Endothelial cell of umbilical vein (primary cell): ENCODE results near the gene TSC22D1. TPM values are rescaled to one million over a fixed set of nuclear protein-coding genes. Genes with fewer than 3 reads are reported as not detected.

Experiments used
- BruUV-seq: library from RNA; stranded (reverse); fragments of 400-500 nt; replicated peaks from 2 replicates; lab custom pipeline; 2021; lab: Mats Ljungman, UMichigan
- CTCF ChIA-PET: fragments of 300-600, 350-600 bp; sonication (Branson Sonifier 250); formaldehyde crosslinking; loops from one replicate; lab custom pipeline; 2021; ENCODE audit warnings: antibody characterized with exemption, inconsistent platforms; lab: Charles Lee
- POLR2A ChIA-PET: fragments of 300-600, 350-600 bp; sonication (Branson Sonifier 250); formaldehyde crosslinking; loops from one replicate; lab custom pipeline; 2021; ENCODE audit warnings: antibody characterized with exemption, inconsistent platforms; lab: Charles Lee
- DNase-seq: peaks from one replicate; pipeline ENCODE4 v3.0.0-alpha.2; 2011; ENCODE audit warnings: low read depth, low spot score
- FAIRE-seq: peaks from 2 replicates; lab custom pipeline; 2011; peaks lifted over from hg19 to GRCh38; lab: Jason Lieb, UNC
- H2AFZ ChIP-seq: 2 replicates; pipeline ENCODE4 v1.6.0; 2012; ENCODE audit warnings: low read depth, low read length, control low read depth, inconsistent platforms
- H3K27ac ChIP-seq: 2 replicates; pipeline ENCODE4 v1.5.1; 2011; ENCODE audit warnings: low read depth, mild to moderate bottlenecking, control low read depth, low read length, moderate library complexity; ENCODE audit not compliant: insufficient read depth
- H3K27me3 ChIP-seq, 2 experiments: 2 replicates each; pipeline versions ENCODE4 v1.6.0 to v1.6.1; 2011; ENCODE audit warnings: low read length in 2 of 2, mixed read lengths in 1 of 2; ENCODE audit not compliant: control insufficient read depth in 2 of 2, insufficient read depth in 2 of 2
- H3K36me3 ChIP-seq, 2 experiments: 2 replicates in 1 of 2; 3 replicates in 1 of 2; pipeline ENCODE4 v1.5.1; 2011; ENCODE audit warnings: low read length in 2 of 2, mild to moderate bottlenecking in 1 of 2, moderate library complexity in 1 of 2; ENCODE audit not compliant: control insufficient read depth in 2 of 2, insufficient read depth in 2 of 2; ENCODE audit errors: extremely low read depth in 1 of 2
- H3K4me1 ChIP-seq: 3 replicates; pipeline ENCODE4 v1.5.1; 2011; ENCODE audit warnings: mild to moderate bottlenecking, low read length; ENCODE audit not compliant: control insufficient read depth, insufficient read depth; ENCODE audit errors: extremely low read depth
- H3K4me2 ChIP-seq: 2 replicates; pipeline ENCODE4 v1.6.1; 2011; ENCODE audit warnings: low read length, control low read depth, mixed read lengths; ENCODE audit not compliant: insufficient read depth
- H3K4me3 ChIP-seq, 3 experiments: fragments of 200-600 bp in 1 of 3; sonication (generic), shearing (Covaris generic) in 1 of 3; replicated peaks in 1 of 3; 2 replicates each; pipeline ENCODE4 v1.5.1; 2011 to 2016; ENCODE audit warnings: control low read depth in 3 of 3, low read length in 3 of 3, mild to moderate bottlenecking in 2 of 3, inconsistent platforms in 1 of 3, low read depth in 1 of 3, moderate library complexity in 1 of 3; ENCODE audit not compliant: insufficient read depth in 1 of 3
- H3K79me2 ChIP-seq: 2 replicates; pipeline ENCODE4 v1.6.0; 2012; ENCODE audit warnings: low read length, inconsistent platforms; ENCODE audit not compliant: control insufficient read depth, insufficient read depth
- H3K9ac ChIP-seq: replicated peaks from 2 replicates; pipeline ENCODE3; 2011; ENCODE audit warnings: low read length, control low read depth; ENCODE audit not compliant: insufficient read depth; ENCODE audit errors: extremely low read depth
- H3K9me1 ChIP-seq: replicated peaks from 3 replicates; pipeline ENCODE4 v1.6.0; 2011; ENCODE audit warnings: mild to moderate bottlenecking, low read length; ENCODE audit not compliant: control insufficient read depth, insufficient read depth; ENCODE audit errors: extremely low read depth
- H3K9me3 ChIP-seq: replicated peaks from 2 replicates; pipeline ENCODE4 v1.5.1; 2012; ENCODE audit warnings: low read length, inconsistent platforms; ENCODE audit not compliant: control insufficient read depth, insufficient read depth
- H4K20me1 ChIP-seq: replicated peaks from 2 replicates; pipeline ENCODE3; 2011; ENCODE audit warnings: mild to moderate bottlenecking, low read length; ENCODE audit not compliant: control insufficient read depth, insufficient read depth; ENCODE audit errors: extremely low read depth
- CTCF ChIP-seq, 2 donors: IDR thresholded peaks; 1 replicate in 1 of 2; 2 replicates in 1 of 2; pipeline ENCODE4 v1.5.1; 2011; ENCODE audit warnings: low read length in 2 of 2, mild to moderate bottlenecking in 2 of 2, moderate library complexity in 2 of 2, control low read depth in 1 of 2, inconsistent platforms in 1 of 2, low read depth in 1 of 2; ENCODE audit not compliant: insufficient read depth in 1 of 2; ENCODE audit errors: extremely low read depth in 1 of 2
- EZH2 ChIP-seq: IDR thresholded peaks from 2 replicates; pipeline ENCODE4 v1.6.1; 2012; ENCODE audit warnings: borderline replicate concordance, low read depth, mild to moderate bottlenecking, moderate library complexity, low read length, inconsistent platforms; ENCODE audit not compliant: severe bottlenecking
- FOS ChIP-seq: IDR thresholded peaks from 2 replicates; pipeline ENCODE4 v1.6.1; 2011; ENCODE audit warnings: mild to moderate bottlenecking, low read length, moderate library complexity, borderline replicate concordance; ENCODE audit not compliant: insufficient read depth
- GATA2 ChIP-seq: IDR thresholded peaks from 2 replicates; pipeline ENCODE4 v1.7.0; 2011; ENCODE audit warnings: low read depth, mild to moderate bottlenecking, moderate library complexity, mixed read lengths, low read length; ENCODE audit not compliant: insufficient read length, insufficient read depth
- JUN ChIP-seq: IDR thresholded peaks from 2 replicates; pipeline ENCODE4 v1.6.1; 2011; ENCODE audit warnings: borderline replicate concordance, low read depth; ENCODE audit not compliant: insufficient read length, insufficient read depth
- MAX ChIP-seq: IDR thresholded peaks from 2 replicates; pipeline ENCODE4 v1.6.1; 2011; ENCODE audit not compliant: insufficient read depth, insufficient read length
- MYC ChIP-seq: IDR thresholded peaks from one replicate; pipeline ENCODE4 v1.6.1; 2011; ENCODE audit warnings: mild to moderate bottlenecking, low read depth, low read length
- POLR2A ChIP-seq: IDR thresholded peaks from 2 replicates; pipeline ENCODE4 v1.6.1; 2012; ENCODE audit warnings: low read depth, mild to moderate bottlenecking, control low read depth, low read length
- POLR2AphosphoS5 ChIP-seq: IDR thresholded peaks from 2 replicates; pipeline ENCODE4 v1.6.1; 2012; ENCODE audit warnings: low read depth, mild to moderate bottlenecking, control low read depth, low read length, moderate library complexity; ENCODE audit not compliant: insufficient read depth
- dilution Hi-C: fragments of 300-500 bp; cut with MboI; formaldehyde crosslinking; loops from one replicate; pipeline ENCODE4 v1.15.0; 2019; ENCODE audit warnings: low sequenced_read_pairs; ENCODE audit not compliant: extremely low pct_ligation_motif_present
- intact Hi-C: fragments of 100-400 bp; cut with micrococcal nuclease; formaldehyde crosslinking; loops from one replicate; pipeline ENCODE4 v1.10.0; 2022
- polyA plus RNA-seq, 4 experiments: library from polyadenylated mRNA; depleted of rRNA in 3 of 4; stranded (reverse) in 3 of 4; unstranded in 1 of 4; fragments of >200 nt; gene quantifications; 2 replicates each; pipeline versions ENCODE4 v1.2.1 to v1.2.3, GENCODE V29; 2011 to 2012; ENCODE audit warnings: missing spikeins in 1 of 4
- total RNA-seq: library from RNA; stranded (reverse); gene quantifications from 2 replicates; pipeline ENCODE4 v1.2.3, GENCODE V29; 2021

Gene TSC22D1
- total and polyA plus RNA-seq, 2 donors (not counting 3 experiments of a cell fraction or from before 2014, with no cell fraction given), result 47.7 to 51.8 TPM

GRCh38 chr13:44622261-44622660, 46.1 kb upstream of the TSC22D1 start:
- H3K4me2 ChIP-seq, result no peak overlapping the region
- no peaks in the 10 kb centered on the region for H3K9me3 ChIP-seq
- intact Hi-C loops, result no loop called here
- H3K27me3 ChIP-seq, result no peaks in the 10 kb centered on the region
- ChIA-PET POLR2A (no interaction called here), CTCF (no interaction called here)
- no TSS peak for BruUV-seq
- H3K4me1 ChIP-seq, result no peaks in the 10 kb centered on the region
- no peak overlapping the region for H3K9ac ChIP-seq
- no peak for FAIRE-seq
- DNase-seq, result no peak
- H3K4me3 ChIP-seq, result no peak overlapping the region
- no peaks in the 10 kb centered on the region for H3K9me1 ChIP-seq
- no peaks in the 10 kb centered on the region for H4K20me1 ChIP-seq
- dilution Hi-C loops, result no loop called here
- H3K27ac ChIP-seq, result no peak overlapping the region
- H3K36me3 ChIP-seq, result no peaks in the 10 kb centered on the region
- TF ChIP-seq JUN, result no peak
- TF ChIP-seq POLR2AphosphoS5, result no peak
- TF ChIP-seq MYC, result no peak
- TF ChIP-seq CTCF (IDR thresholded peaks at IDR 0.05; ENCODE audit: extremely low read depth in 1 of 2, insufficient read depth in 1 of 2, low read depth in 1 of 2, low read length in 2 of 2), result no peak
- TF ChIP-seq POLR2A, result no peak
- no peak for TF ChIP-seq FOS
- TF ChIP-seq GATA2, result no peak
- no peak for TF ChIP-seq MAX
- TF ChIP-seq EZH2, result no peak
- H2AFZ ChIP-seq, result no peak overlapping the region
- H3K79me2 ChIP-seq, result no peaks in the 10 kb centered on the region
